ENCODE results near the gene IQCE.

The IQCE gene

DNA sequence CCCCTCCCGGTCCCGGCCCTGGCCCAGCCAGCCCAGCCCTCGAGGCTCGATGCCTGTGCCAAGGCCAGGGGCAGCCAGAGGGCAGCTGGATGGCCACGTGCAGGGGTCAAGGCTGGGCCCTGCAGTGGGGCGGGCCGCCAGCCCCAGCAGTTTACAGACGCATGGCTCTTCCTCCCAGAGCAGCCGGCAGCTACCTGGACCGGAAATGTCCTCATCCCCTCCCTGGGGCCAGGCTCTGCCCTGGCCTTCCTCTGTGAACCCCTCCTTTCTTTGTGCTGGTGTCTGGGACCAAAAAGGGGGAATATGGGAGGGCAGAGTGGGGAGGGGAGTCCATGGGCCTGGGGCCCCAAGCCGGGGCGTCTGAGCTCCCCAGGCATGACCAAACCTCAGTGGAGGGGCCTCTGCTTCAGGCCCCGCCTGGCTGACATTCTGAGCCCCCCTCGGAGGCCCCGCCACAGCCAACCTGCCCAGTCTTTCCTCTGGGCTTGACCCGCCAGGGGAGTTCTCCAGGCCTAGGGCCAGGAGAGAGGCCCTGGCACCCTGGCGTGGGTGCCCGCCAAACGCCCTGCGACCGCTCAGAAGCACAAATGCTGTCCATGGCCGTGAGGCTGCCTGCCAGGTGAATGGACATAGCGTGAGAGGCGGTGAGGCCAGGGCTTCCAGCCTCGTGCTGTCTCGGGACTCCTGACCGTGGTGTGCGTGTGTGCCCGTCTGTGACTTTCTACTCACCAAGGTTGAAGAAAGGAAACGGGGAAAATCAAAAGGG lies 104.5 kb downstream of the IQCE start:
- DNase-seq (ENCODE audit: low read depth) = no peak

DNA sequence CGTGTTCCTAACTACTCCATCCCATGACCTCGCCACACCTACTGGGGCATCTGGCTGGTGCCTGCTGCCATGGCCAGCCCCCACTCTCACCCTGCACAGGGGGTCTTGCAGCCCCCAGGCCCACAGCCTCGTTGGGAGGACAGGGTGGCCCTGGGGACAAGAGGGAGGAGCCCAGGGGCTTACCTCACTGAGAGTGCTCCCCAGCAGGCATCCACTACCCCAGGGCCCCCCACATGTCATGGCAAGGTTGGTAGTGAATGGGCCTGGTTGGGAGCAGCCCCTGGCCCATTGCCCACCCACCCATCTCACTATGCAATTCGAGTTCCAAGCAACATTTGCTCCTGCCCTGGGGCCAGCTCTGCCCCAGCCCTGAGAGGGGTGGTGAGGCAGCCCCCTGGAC lies 105.2 kb downstream of the IQCE start:
- no peak for DNase-seq (ENCODE audit: low read depth)
